Neural crest cell (in vitro differentiated cells): ENCODE results near the gene PLPPR1. TPM values are rescaled to one million over a fixed set of nuclear protein-coding genes. Genes with fewer than 3 reads are reported as not detected.

Experiments used
- DNase-seq: peaks from one replicate; pipeline ENCODE4 v3.0.0; 2021; ENCODE audit warnings: low read depth, mixed read lengths, low spot score
- H3K27ac Mint-ChIP-seq: one replicate; pipeline ENCODE4 v1.8.0; 2021; ENCODE audit warnings: mild to moderate bottlenecking, mixed read lengths; ENCODE audit not compliant: unreplicated experiment
- H3K27me3 Mint-ChIP-seq: 2 replicates; pipeline ENCODE4 v1.8.0; 2021; ENCODE audit warnings: low read depth, mild to moderate bottlenecking, mixed read lengths
- H3K36me3 Mint-ChIP-seq: 2 replicates; pipeline ENCODE4 v1.8.0; 2021; ENCODE audit warnings: low read depth, mild to moderate bottlenecking, mixed read lengths
- H3K4me1 Mint-ChIP-seq: 2 replicates; pipeline ENCODE4 v1.8.0; 2021; ENCODE audit warnings: mixed read lengths
- H3K4me3 Mint-ChIP-seq: one replicate; pipeline ENCODE4 v1.8.0; 2021; ENCODE audit warnings: mild to moderate bottlenecking, mixed read lengths
- H3K9me3 Mint-ChIP-seq: 2 replicates; pipeline ENCODE4 v1.8.0; 2021; ENCODE audit warnings: mixed read lengths
- CTCF ChIP-seq: fragments of 200-600 bp; sonication (generic); conservative IDR thresholded peaks from 2 replicates; pipeline ENCODE4 v1.5.0; 2021; ENCODE audit warnings: antibody characterized with exemption, mild to moderate bottlenecking
- long read RNA-seq: library from polyadenylated mRNA; unstranded; transcript quantifications from one replicate; pipeline ENCODE4 v2.0.0, GENCODE V29; 2020
- total RNA-seq: library from RNA; stranded (reverse); gene quantifications from 2 replicates; pipeline ENCODE4 v1.2.1, GENCODE V29; 2021

The PLPPR1 gene
- total RNA-seq: 3.2 and 4.7 TPM in 2 replicates
- long read RNA-seq, transcript PLPPR1-201 (8 exons, 2,495 nt): major isoform, 11 of 13 reads
- long read RNA-seq, partial matches to known transcripts: 0 of 13 reads
- long read RNA-seq, other reads (novel, unspliced or antisense): 2 of 13 reads

DNA sequence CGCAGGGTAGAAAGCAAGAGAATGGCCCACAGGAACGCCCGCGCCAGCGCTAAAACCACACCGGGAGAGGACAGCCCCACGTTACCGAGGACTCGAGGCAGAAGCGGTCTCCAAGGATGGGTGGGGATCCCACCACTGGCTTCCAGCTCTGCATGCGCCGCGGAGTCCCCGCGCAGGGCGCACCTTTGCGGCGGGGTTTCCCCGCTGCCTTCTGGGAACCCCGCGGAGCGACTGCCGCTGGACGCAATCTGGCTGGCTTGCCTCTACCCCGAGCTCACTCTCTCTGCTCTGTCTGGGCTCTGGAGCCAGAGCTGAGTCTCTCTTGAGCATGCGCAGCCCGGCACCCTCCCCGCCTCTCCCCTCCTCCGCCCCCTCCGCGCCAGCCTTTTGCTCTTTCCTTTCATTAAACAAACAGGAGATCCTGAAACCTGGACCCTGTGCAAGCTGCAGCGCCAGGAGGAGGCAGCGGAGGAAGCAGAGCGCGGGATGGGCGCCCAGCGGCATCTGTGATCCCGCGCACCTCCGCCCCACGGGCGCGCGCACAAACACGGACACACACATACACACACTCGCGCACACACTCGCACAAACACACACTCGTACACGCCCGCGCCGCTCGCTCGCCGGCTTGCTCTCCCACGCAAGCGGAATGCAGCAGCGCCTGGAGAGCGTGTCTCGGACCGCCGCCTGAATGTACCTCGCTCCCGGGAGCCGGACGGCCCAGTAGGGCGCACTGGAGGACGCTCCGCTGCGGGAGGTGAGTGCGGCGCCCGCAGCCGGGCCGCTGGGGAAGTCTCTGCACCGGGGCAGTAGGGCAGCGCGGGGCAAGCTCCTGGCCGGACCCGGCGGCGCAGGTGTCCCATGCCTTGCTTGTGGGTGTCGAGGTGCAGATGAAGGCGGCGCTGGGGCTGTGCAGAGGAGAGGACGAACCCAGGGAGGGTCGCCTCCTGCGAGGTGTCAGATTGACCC lies at the start of gene PLPPR1:
Gene PLPPR1 (plus strand): TSS at position 382 of the 969 bp plus-strand sequence.
- DNase-seq: peak; percentile 72
- Mint-ChIP-seq H3K4me3 (peak within 1 kb of the TSS; percentile 96), H3K27me3 (peaks cover 60% of the 10 kb centered on the region), H3K27ac (peak within 1 kb of the TSS; percentile 72), H3K36me3 (no peaks in the 10 kb centered on the region), H3K9me3 (no peaks in the 10 kb centered on the region), H3K4me1 (peaks cover 35% of the 10 kb centered on the region)
- TF ChIP-seq CTCF: no peak

DNA sequence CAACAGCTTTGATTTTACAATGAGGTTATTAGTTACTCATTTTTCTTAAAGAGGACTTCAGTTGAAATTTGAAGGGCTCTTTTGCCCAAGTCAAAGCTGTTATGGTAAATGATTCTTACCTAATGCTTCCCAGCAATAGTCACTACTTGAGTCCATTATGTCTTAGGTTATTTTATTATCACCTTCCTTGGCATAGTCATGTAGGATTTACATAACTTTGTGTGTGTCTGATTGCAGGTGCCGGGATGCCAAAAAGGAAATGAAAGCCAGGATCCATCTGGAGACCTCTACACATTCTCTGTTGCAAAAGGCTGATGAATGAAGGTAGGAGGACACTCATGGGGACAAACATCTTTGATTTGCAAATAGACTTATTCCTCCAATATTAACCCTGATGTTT lies 38.8 kb upstream of the PLPPR1 start:
- DNase-seq: no peak
- Mint-ChIP-seq H3K27ac (no peak overlapping the region), H3K4me3 (no peak overlapping the region), H3K4me1 (no peaks in the 10 kb centered on the region), H3K36me3 (no peaks in the 10 kb centered on the region), H3K27me3 (no peaks in the 10 kb centered on the region), H3K9me3 (no peaks in the 10 kb centered on the region)
- TF ChIP-seq CTCF: no peak

DNA sequence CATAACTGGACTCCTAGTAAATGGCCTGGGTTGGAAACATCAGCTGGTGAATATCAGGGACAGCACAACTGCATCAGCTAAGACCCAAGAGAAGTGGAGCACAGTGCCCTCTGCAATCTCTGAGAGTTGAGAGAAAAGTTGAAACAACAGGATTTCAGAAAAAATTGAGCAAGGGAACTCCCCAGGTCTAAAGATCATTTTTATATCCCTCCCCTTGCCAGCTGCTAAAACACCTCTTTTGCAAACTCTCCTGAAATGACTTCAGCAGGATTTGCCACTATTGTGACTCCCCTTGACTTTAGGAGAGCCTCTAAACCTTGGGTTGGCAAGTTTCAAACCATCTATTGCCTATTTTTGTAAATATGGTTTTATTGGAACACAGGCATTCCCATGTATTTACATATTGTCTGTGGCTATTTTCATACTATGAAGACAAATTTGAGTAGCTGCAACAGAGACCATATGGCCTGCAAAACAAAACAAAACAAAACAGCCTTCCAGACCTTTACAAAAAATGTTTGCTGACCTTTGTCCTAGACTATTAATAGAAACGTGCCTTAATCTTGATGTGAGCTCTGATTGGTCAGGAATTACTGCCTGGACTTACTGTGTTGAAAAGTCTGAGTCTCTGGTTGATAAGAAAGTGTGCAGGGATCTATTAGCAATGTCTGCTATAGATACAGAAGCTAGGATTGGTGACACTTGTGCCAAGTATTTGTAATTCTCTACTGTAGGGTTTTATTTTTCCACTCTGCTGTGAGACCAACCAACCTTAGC lies 37.7 kb upstream of the PLPPR1 start:
- TF ChIP-seq CTCF: no peak
- H3K4me3 Mint-ChIP-seq: no peak overlapping the region
- no peaks in the 10 kb centered on the region for H3K27me3 Mint-ChIP-seq
- DNase-seq: no peak
- no peak overlapping the region for H3K27ac Mint-ChIP-seq
- no peaks in the 10 kb centered on the region for H3K36me3 Mint-ChIP-seq
- H3K4me1 Mint-ChIP-seq: no peaks in the 10 kb centered on the region
- H3K9me3 Mint-ChIP-seq: no peaks in the 10 kb centered on the region

DNA sequence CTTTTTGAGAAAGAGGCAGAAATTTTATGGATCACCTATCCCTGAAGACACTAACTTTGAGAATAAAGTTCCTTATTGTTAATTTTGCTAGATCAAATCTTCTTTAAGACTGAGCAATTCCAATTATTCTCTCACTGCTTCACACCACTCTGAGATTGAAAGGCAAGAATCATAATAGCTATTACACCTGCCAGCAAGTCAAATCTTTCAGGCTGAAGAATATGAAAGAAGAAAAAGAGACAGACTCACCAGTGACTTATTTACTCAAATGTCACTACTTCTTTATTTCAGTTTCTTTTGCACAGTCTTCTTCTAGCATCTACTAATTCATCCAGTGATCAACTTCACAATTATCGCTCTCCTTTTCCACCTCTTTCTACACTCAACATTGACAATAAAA lies 35.9 kb upstream of the PLPPR1 start:
- no peaks in the 10 kb centered on the region for H3K4me1 Mint-ChIP-seq
- no peak for TF ChIP-seq CTCF
- no peak overlapping the region for H3K4me3 Mint-ChIP-seq
- H3K27ac Mint-ChIP-seq: no peak overlapping the region
- H3K27me3 Mint-ChIP-seq: no peaks in the 10 kb centered on the region
- DNase-seq: no peak
- H3K9me3 Mint-ChIP-seq: no peaks in the 10 kb centered on the region
- no peaks in the 10 kb centered on the region for H3K36me3 Mint-ChIP-seq

GRCh38 chr9:100999906-101000544 lies 28.5 kb upstream of the PLPPR1 start:
- H3K9me3 Mint-ChIP-seq: no peaks in the 10 kb centered on the region
- H3K36me3 Mint-ChIP-seq: no peaks in the 10 kb centered on the region
- H3K27me3 Mint-ChIP-seq: no peaks in the 10 kb centered on the region
- no peak overlapping the region for H3K27ac Mint-ChIP-seq
- no peak overlapping the region for H3K4me3 Mint-ChIP-seq
- DNase-seq: no peak
- no peaks in the 10 kb centered on the region for H3K4me1 Mint-ChIP-seq
- no peak for TF ChIP-seq CTCF
